Ectodermal cell (in vitro differentiated cells): ENCODE data around the gene KDM4C.

Source experiments
- H3K27ac ChIP-seq: 2 replicates; pipeline ENCODE4 v1.7.0; 2013; ENCODE audit warnings: mild to moderate bottlenecking, low read depth, low read length; ENCODE audit not compliant: insufficient read depth, poor library complexity, severe bottlenecking
- H3K27me3 ChIP-seq: 2 replicates; pipeline ENCODE4 v1.7.0; 2013; ENCODE audit warnings: mild to moderate bottlenecking, low read length; ENCODE audit not compliant: insufficient read depth, control insufficient read depth, poor library complexity, severe bottlenecking
- H3K36me3 ChIP-seq: one replicate; pipeline ENCODE4 v1.7.0; 2013; ENCODE audit warnings: low read length; ENCODE audit not compliant: control insufficient read depth, insufficient read depth
- H3K4me1 ChIP-seq: one replicate; pipeline ENCODE4 v1.7.0; 2013; ENCODE audit warnings: low read length; ENCODE audit not compliant: control insufficient read depth, insufficient read depth
- H3K4me3 ChIP-seq: 2 replicates; pipeline ENCODE4 v1.7.0; 2013; ENCODE audit warnings: low read depth, low read length, control low read depth; ENCODE audit not compliant: insufficient read depth
- H3K9me3 ChIP-seq: 2 replicates; pipeline ENCODE4 v1.7.0; 2013; ENCODE audit warnings: mild to moderate bottlenecking, low read length, moderate library complexity; ENCODE audit not compliant: control insufficient read depth
- whole genome bisulfite sequencing, 2 experiments: methylation state at CpG; one replicate each; pipeline ENCODE4 v1.1.7; 2013; ENCODE audit warnings: missing lambda C conversion rate in 2 of 2; 5-methylcytosine and 5-hydroxymethylcytosine counted together

Gene KDM4C

DNA sequence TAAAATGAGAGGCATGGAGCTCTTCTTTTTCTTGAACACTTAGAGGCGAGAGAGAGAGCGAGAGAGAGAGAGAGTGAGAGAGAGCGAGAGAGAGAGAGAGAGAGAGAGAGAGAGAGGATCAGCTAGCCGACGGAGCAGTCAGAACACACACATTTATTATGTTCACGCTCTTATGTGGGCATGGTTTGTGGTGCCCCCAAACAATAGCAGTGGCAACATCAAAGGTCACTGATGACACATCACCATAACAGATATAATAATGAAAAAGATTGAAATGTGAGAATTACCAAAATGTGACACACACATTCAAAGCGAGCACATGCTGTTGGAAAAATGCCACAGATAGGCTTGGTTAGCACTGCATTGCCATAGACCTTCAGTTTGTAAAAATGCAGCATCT, 116.1 kb downstream of the KDM4C start:
- Histone ChIP-seq H3K27me3 (no peaks in the 10 kb centered on the region), H3K4me1 (no peaks in the 10 kb centered on the region), H3K36me3 (no peaks in the 10 kb centered on the region), H3K9me3 (no peaks in the 10 kb centered on the region), H3K27ac (no peak overlapping the region), H3K4me3 (no peak overlapping the region)
- 92 to 100% methylated on average over 1 to 7 of the region's 7 CpGs for WGBS, 2 experiments

DNA sequence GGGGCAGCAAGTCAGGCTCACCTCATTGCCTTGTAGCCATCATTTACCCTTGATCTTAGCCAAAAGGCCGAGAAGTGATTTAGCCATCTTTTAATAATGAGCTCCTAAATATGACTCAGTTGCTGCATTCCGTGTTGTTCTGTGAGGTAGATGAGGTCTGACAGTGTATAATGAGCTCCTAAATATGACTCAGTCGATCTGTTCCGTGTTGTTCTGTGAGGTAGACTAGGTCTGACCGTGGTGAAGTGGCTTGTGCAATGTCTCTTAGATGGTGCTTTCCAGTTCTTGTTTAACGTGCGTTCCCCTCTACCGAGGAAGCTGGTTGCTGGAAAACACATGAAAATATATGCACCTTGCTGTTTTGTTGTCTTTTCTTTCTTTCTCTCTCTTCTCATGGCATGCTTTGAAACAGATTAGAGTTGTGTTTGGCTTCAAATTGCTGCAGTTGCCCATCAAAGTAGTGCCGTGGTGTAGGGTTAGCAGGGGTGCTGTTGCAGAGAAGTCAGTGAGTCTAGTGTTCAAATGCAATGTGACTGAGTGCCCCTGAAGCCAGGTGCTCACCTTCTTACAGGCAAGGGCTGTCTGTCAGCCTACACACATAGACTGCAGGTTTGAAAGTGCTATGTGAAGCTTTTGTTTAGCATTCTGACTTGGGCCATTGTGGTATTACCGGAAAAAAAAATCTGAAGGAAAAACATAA, 118.6 kb downstream of the KDM4C start:
- Histone ChIP-seq H3K27ac (no peak overlapping the region), H3K27me3 (no peaks in the 10 kb centered on the region), H3K4me1 (no peaks in the 10 kb centered on the region), H3K4me3 (no peak overlapping the region), H3K36me3 (no peaks in the 10 kb centered on the region), H3K9me3 (no peaks in the 10 kb centered on the region)
- WGBS, 2 experiments, result 94% methylated on average over 10 of the region's 10 CpGs

DNA sequence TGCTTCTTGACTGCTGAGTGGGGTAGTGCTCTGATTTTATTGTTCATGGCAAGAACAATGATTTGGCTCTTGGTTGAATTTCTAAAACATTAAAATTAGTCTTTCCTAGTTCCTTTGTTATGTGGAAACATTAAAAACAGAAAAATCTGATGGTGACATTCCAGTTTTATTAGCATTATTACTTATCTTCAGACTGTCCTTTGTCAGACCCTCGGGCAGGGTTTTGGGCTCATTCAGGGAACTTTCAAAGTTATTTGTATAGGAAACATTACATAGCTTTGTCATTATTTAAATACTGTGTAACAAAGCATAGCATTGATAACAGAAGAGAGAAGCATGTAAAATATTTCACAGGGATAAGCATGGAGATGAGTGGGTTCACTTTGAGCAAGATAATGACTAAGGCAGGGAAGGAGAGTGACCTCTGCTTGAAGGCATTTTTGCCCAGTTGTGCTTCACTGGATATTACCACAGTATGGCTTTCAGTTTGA, 119.9 kb downstream of the KDM4C start:
- no peak overlapping the region for H3K4me3 ChIP-seq
- H3K27me3 ChIP-seq, result no peaks in the 10 kb centered on the region
- no peaks in the 10 kb centered on the region for H3K9me3 ChIP-seq
- H3K4me1 ChIP-seq, result no peaks in the 10 kb centered on the region
- 90 to 100% methylated on average over 1 of the region's 1 CpG for WGBS, 2 experiments
- no peaks in the 10 kb centered on the region for H3K36me3 ChIP-seq
- no peak overlapping the region for H3K27ac ChIP-seq

DNA sequence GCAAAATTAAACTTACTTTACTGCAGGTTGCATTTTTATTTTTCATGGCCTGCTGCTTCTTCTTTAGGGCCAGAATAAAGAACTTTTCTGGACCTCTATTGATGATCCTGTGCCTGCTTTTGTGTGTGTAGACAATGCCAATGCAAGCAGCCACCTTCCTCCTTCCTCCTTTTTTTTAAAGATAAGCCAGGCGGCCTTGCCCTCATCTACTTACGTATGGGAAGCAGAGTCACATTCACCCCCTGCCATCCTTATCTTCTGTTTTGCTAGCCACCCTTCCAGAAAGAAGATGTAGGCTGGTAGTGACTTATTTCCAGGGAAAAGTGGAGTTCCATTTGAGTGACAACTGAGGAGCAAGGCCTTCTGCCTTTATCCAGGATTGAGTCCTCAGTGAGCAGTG, 122.9 kb downstream of the KDM4C start:
- Histone ChIP-seq H3K4me1 (no peaks in the 10 kb centered on the region), H3K27ac (no peak overlapping the region), H3K36me3 (no peaks in the 10 kb centered on the region), H3K9me3 (no peaks in the 10 kb centered on the region), H3K27me3 (no peaks in the 10 kb centered on the region), H3K4me3 (no peak overlapping the region)
- 75 to 82% methylated on average over 2 of the region's 2 CpGs for WGBS, 2 experiments

DNA sequence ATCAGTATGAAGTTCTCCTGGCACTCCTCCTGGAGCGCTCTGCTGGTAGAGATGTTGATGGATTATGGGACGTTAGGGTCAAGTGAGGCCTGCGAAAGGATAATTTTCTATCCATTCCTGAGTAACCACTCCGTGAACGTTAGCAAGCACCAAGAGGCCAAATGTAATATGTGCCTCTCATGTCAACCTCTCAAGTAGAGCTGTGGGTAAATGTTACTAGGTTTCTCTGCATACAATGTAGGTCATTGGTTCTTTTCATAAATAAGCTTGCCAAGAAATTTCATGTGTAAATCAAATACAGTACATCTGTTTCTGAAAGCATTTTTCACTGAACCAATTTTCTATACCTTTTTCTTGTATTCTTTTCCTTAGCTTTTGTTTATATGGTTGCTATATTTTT, 126.3 kb downstream of the KDM4C start:
- Histone ChIP-seq H3K4me1 (no peaks in the 10 kb centered on the region), H3K27ac (no peak overlapping the region), H3K36me3 (no peaks in the 10 kb centered on the region), H3K27me3 (no peaks in the 10 kb centered on the region), H3K4me3 (no peak overlapping the region), H3K9me3 (no peaks in the 10 kb centered on the region)
- 86 to 92% methylated on average over 5 of the region's 5 CpGs for WGBS, 2 experiments

DNA sequence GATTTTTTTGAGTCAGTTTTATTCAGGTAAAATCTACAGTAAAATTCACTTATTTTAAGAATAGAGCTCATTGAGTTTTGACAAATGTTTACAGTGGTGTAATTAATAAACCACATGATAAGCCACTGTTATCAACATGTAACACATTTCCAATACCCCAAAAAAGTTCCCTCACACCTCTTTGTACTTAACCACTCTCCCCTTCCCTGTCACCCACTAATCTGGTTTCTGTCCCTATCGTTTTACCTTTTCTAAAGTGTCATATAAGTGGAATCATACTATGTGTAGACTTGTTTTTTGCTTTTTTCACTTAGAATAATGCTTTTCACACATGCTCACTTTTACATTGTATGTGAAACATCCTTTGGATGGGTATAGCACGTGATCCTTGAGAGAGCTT, 127.2 kb downstream of the KDM4C start:
- Histone ChIP-seq H3K4me3 (no peak overlapping the region), H3K27ac (no peak overlapping the region), H3K36me3 (no peaks in the 10 kb centered on the region), H3K4me1 (no peaks in the 10 kb centered on the region), H3K9me3 (no peaks in the 10 kb centered on the region), H3K27me3 (no peaks in the 10 kb centered on the region)
- WGBS, 2 experiments, result 95 to 100% methylated on average over 1 to 2 of the region's 2 CpGs

DNA sequence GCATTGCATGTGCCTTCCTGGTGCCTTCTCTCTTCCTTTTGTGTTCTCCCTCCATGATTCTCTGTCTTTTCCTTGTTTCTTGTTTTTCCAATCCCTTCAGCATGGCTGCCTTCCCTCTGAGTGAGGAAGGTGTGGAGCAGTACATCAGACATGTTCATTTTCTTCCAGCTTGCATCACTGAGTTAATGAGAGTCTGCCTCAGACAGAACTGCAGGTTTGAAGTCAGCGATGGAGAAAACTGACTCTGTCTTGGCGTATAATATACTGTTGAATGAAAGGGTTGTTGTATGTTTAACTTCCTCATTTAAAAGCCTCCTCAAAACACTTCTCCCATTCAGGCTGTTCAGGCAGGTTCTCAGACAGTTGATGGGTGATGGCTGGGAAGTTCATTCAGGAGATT, 129.3 kb downstream of the KDM4C start:
- Histone ChIP-seq H3K4me1 (no peaks in the 10 kb centered on the region), H3K36me3 (no peaks in the 10 kb centered on the region), H3K27me3 (no peaks in the 10 kb centered on the region), H3K9me3 (no peaks in the 10 kb centered on the region), H3K4me3 (no peak overlapping the region), H3K27ac (no peak overlapping the region)
- 80 to 95% methylated on average over 2 of the region's 2 CpGs for WGBS, 2 experiments

DNA sequence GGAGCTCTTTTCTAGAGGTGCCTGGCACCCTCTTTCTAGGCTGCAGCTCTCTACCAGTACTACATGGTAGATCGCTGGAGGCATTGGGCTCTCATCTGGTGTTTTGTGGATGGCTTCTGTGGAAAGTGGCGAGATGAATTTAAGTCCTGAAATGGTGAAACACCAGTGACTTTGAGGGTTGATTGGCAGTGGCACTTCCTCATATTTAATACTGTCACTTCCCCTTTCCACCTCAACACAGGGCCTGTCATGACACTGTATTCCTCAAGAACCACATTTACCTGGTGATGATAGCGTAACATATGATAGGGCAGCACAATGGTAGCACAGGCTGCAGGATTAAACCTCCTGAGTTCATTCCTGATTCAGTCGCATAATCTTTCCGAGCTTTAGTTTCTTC, 132.1 kb downstream of the KDM4C start:
- H3K9me3 ChIP-seq, result no peaks in the 10 kb centered on the region
- H3K4me3 ChIP-seq, result no peak overlapping the region
- H3K36me3 ChIP-seq, result peaks cover 3% of the 10 kb centered on the region
- H3K4me1 ChIP-seq, result no peaks in the 10 kb centered on the region
- no peaks in the 10 kb centered on the region for H3K27me3 ChIP-seq
- WGBS, 2 experiments, result 95 to 98% methylated on average over 5 of the region's 5 CpGs
- H3K27ac ChIP-seq, result no peak overlapping the region

DNA sequence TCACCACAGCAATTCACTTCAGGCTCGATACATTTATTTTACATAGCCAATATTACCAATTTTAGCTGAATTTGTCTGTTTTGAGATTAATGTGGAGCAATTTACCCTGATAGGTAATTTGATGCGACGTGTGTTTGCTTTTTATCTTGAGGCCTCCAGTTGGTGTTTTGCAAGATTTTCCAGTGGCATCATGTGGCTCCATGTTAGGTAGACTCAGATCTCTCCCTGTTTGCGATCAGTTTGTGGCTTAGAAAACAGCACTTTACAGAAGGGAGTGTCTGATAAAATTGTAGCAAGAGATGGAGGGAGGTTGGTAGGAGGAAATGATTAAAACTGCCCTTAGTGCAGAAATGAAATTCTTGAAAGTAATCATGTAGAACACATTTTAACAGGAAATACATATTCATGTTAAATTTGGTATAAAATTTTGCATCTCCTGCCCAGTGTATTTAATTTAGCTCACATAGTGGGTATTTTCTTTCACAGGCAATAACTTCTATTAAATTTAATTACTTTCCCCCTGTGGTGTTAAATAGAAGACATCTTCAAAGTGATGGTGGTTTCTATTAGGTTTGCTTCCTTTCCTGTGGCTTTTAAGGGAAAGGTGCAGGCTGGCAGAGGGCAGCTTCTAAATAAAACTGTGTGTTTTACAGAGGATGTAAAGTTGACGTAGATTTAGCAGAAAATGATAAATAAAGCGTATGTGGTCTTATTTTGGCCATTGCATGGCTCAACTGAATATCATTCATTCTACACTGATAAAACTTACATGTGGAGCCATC, 135.8 kb downstream of the KDM4C start:
- Histone ChIP-seq H3K4me1 (no peaks in the 10 kb centered on the region), H3K27me3 (no peaks in the 10 kb centered on the region), H3K27ac (no peak overlapping the region), H3K36me3 (peaks cover 3% of the 10 kb centered on the region), H3K4me3 (no peak overlapping the region), H3K9me3 (no peaks in the 10 kb centered on the region)
- WGBS, 2 experiments, result 88 to 96% methylated on average over 3 to 6 of the region's 6 CpGs

DNA sequence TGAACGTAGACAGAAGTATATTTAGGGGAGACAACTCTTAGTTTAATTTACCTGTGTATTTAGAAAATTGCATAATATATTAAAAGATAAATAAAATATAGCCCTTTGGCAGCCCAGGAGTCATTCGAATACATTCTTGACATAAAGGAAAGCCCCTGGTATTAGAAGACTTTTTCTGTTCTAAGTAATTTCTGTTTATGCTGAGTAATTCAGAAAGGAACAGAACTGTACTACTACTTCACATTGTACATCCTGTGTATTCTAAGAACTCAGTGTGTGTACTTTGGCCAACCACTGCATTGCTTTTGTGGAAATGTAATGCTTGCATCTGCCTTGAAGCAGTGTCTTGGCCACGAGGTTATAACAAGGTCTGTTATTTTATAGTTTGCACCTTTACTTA, 136.4 kb downstream of the KDM4C start:
- Histone ChIP-seq H3K4me3 (no peak overlapping the region), H3K27ac (no peak overlapping the region), H3K9me3 (no peaks in the 10 kb centered on the region), H3K36me3 (peaks cover 3% of the 10 kb centered on the region), H3K4me1 (no peaks in the 10 kb centered on the region), H3K27me3 (no peaks in the 10 kb centered on the region)
- WGBS, 2 experiments, result 97 to 100% methylated on average over 1 to 2 of the region's 3 CpGs
